Neural cell (in vitro differentiated cells): ENCODE measurements around the gene TRPT1. TPM values are rescaled to one million over a fixed set of nuclear protein-coding genes. Genes with fewer than 3 reads are reported as not detected.

Source experiments
- H2AFZ ChIP-seq: fragments of 200-600, 300-800 bp; sonication (generic), shearing (Covaris generic); 2 replicates; pipeline ENCODE4 v1.6.0; 2014; ENCODE audit warnings: low read depth, mild to moderate bottlenecking, antibody characterized with exemption, low read length, moderate library complexity
- H3F3A ChIP-seq: fragments of 200-600 bp; shearing (Covaris generic); 2 replicates; pipeline ENCODE4 v1.6.1; 2016; ENCODE audit warnings: mild to moderate bottlenecking, moderate library complexity, mixed read lengths, antibody characterized with exemption, low read length; ENCODE audit not compliant: insufficient read depth, poor library complexity, severe bottlenecking
- H3K27ac ChIP-seq: fragments of 200-600, 300-800 bp; sonication (generic), shearing (Covaris generic); 2 replicates; pipeline ENCODE4 v1.5.1; 2014; ENCODE audit warnings: mild to moderate bottlenecking, low read length, moderate library complexity
- H3K27me3 ChIP-seq: fragments of 300-800, 200-600 bp; sonication (generic), shearing (Covaris generic); 2 replicates; pipeline ENCODE4 v1.6.0; 2014; ENCODE audit warnings: mild to moderate bottlenecking, low read depth, low read length, moderate library complexity; ENCODE audit not compliant: insufficient read depth
- H3K36me3 ChIP-seq: fragments of 300-800, 200-600 bp; sonication (generic), shearing (Covaris generic); 2 replicates; pipeline ENCODE4 v1.5.1; 2014; ENCODE audit warnings: mild to moderate bottlenecking, antibody characterized with exemption, low read length, moderate library complexity; ENCODE audit not compliant: insufficient read depth
- H3K4me2 ChIP-seq: fragments of 300-800, 200-600 bp; sonication (generic), shearing (Covaris generic); 2 replicates; pipeline ENCODE4 v1.6.0; 2014; ENCODE audit warnings: mild to moderate bottlenecking, low read length
- H3K4me3 ChIP-seq: fragments of 300-800, 200-600 bp; sonication (generic), shearing (Covaris generic); 2 replicates; pipeline ENCODE4 v1.5.1; 2014; ENCODE audit warnings: mild to moderate bottlenecking, low read length, moderate library complexity
- H3K79me2 ChIP-seq: fragments of 200-600 bp; shearing (Covaris generic); replicated peaks from 2 replicates; pipeline ENCODE4 v1.6.0; 2014; ENCODE audit warnings: mild to moderate bottlenecking, low read length, moderate library complexity; ENCODE audit not compliant: insufficient read depth
- H3K9ac ChIP-seq: fragments of 300-800, 200-600 bp; sonication (generic), shearing (Covaris generic); 2 replicates; pipeline ENCODE4 v1.6.1; 2016; ENCODE audit warnings: mild to moderate bottlenecking, low read length, mixed read lengths
- H3K9me2 ChIP-seq: fragments of 200-600 bp; shearing (Covaris generic); 2 replicates; pipeline ENCODE4 v1.6.1; 2016; ENCODE audit warnings: mild to moderate bottlenecking, low read length, mixed read lengths; ENCODE audit not compliant: insufficient read depth
- H3K9me3 ChIP-seq: fragments of 200-600, 300-800 bp; sonication (generic), shearing (Covaris generic); 2 replicates; pipeline ENCODE4 v1.6.1; 2016; ENCODE audit warnings: mild to moderate bottlenecking, mixed run types, low read length, moderate library complexity, mixed read lengths
- H4K20me1 ChIP-seq: fragments of 200-600 bp; shearing (Covaris generic); 2 replicates; pipeline ENCODE4 v1.6.1; 2016; ENCODE audit warnings: mild to moderate bottlenecking, mixed run types; ENCODE audit not compliant: insufficient read depth
- CTCF ChIP-seq: fragments of 450-650 bp; IDR thresholded peaks from 2 replicates; pipeline ENCODE4 v1.5.1; 2014; ENCODE audit warnings: antibody characterized with exemption, mild to moderate bottlenecking, moderate library complexity; ENCODE audit not compliant: poor library complexity, severe bottlenecking
- EP300 ChIP-seq: fragments of 450-650 bp; conservative IDR thresholded peaks from 2 replicates; pipeline ENCODE4 v1.6.1; 2014; ENCODE audit warnings: antibody characterized with exemption, mild to moderate bottlenecking, moderate library complexity; ENCODE audit not compliant: poor library complexity, severe bottlenecking
- EZH2 ChIP-seq: fragments of 200-600, 300-800 bp; shearing (Covaris generic), sonication (generic); IDR thresholded peaks from 2 replicates; pipeline ENCODE4 v1.6.1; 2014; ENCODE audit warnings: antibody characterized with exemption, low read length, borderline replicate concordance, mild to moderate bottlenecking; ENCODE audit not compliant: insufficient read depth, poor library complexity, severe bottlenecking
- MXI1 ChIP-seq: fragments of 450-650 bp; conservative IDR thresholded peaks from 2 replicates; pipeline ENCODE4 v1.6.1; 2014; ENCODE audit warnings: antibody characterized with exemption, mild to moderate bottlenecking; ENCODE audit not compliant: poor library complexity, severe bottlenecking
- POLR2AphosphoS5 ChIP-seq: IDR thresholded peaks from 2 replicates; pipeline ENCODE4 v1.6.1; 2012
- RAD21 ChIP-seq: fragments of 450-650 bp; conservative IDR thresholded peaks from 2 replicates; pipeline ENCODE4 v1.6.1; 2014; ENCODE audit warnings: antibody characterized with exemption, mild to moderate bottlenecking, moderate library complexity
- REST ChIP-seq: IDR thresholded peaks from 2 replicates; pipeline ENCODE4 v1.6.1; 2012; ENCODE audit warnings: borderline replicate concordance
- SMC3 ChIP-seq: fragments of 450-650 bp; conservative IDR thresholded peaks from 2 replicates; pipeline ENCODE4 v1.6.1; 2014; ENCODE audit warnings: antibody characterized with exemption, mild to moderate bottlenecking, moderate library complexity; ENCODE audit not compliant: poor library complexity
- TAF1 ChIP-seq: IDR thresholded peaks from 2 replicates; pipeline ENCODE4 v1.6.1; 2012; ENCODE audit warnings: low read depth
- polyA plus RNA-seq: library from polyadenylated mRNA; depleted of rRNA; stranded (reverse); fragments of >200 nt; gene quantifications from 2 replicates; pipeline ENCODE4 v1.2.3, GENCODE V29; 2014

TRPT1 gene
- polyA plus RNA-seq, 1 donor from 2014 or later: 67.2 TPM

GRCh38 chr11:64231546-64231945 is 5.6 kb upstream of the TRPT1 start:
- H3K4me3 ChIP-seq: peak overlapping the region; percentile 94

GRCh38 chr11:64230985-64231365 is 5.0 kb upstream of the TRPT1 start:
- Histone ChIP-seq H3K4me2 (peak overlapping the region; percentile 54), H4K20me1 (no peaks in the 10 kb centered on the region), H3K27me3 (peaks cover 8% of the 10 kb centered on the region), H3K79me2 (peaks cover 4% of the 10 kb centered on the region), H2AFZ (peak overlapping the region; percentile 72), H3K27ac (peak overlapping the region; percentile 88), H3K36me3 (no peaks in the 10 kb centered on the region), H3K4me3 (peak overlapping the region; percentile 94), H3K9me2 (no peaks in the 10 kb centered on the region), H3K9me3 (no peaks in the 10 kb centered on the region), H3F3A (no peaks in the 10 kb centered on the region), H3K9ac (peak overlapping the region; percentile 88)
- no peak for TF ChIP-seq MXI1
- no peak for TF ChIP-seq TAF1
- TF ChIP-seq SMC3: no peak
- no peak for TF ChIP-seq RAD21
- no peak for TF ChIP-seq EP300
- no peak for TF ChIP-seq REST
- TF ChIP-seq POLR2AphosphoS5: no peak

More at GRCh38 chr11:64231546-64231945, 5.6 kb upstream of the TRPT1 start:
- Histone ChIP-seq H3K36me3 (no peaks in the 10 kb centered on the region), H3K4me2 (no peak overlapping the region), H3K79me2 (peaks cover 4% of the 10 kb centered on the region), H3K9ac (no peak overlapping the region), H3K9me2 (no peaks in the 10 kb centered on the region), H3F3A (no peaks in the 10 kb centered on the region), H3K9me3 (no peaks in the 10 kb centered on the region), H2AFZ (no peak overlapping the region), H3K27me3 (peaks cover 8% of the 10 kb centered on the region), H4K20me1 (no peaks in the 10 kb centered on the region), H3K27ac (no peak overlapping the region)
- no peak for TF ChIP-seq EZH2
- TF ChIP-seq POLR2AphosphoS5: no peak
- no peak for TF ChIP-seq REST
- no peak for TF ChIP-seq TAF1
- no peak for TF ChIP-seq EP300
- TF ChIP-seq CTCF: no peak
- no peak for TF ChIP-seq SMC3
- no peak for TF ChIP-seq MXI1
- no peak for TF ChIP-seq RAD21
